Smooth muscle cell (in vitro differentiated cells): ENCODE data around the gene ZNF709. TPM values are rescaled to one million over a fixed set of nuclear protein-coding genes. Genes with fewer than 3 reads are reported as not detected.

Experiments
- DNase-seq: peaks from one replicate; lab custom pipeline; 2025; ENCODE audit not compliant: unreplicated experiment; lab: John Stamatoyannopoulos, UW
- H2AFZ ChIP-seq: fragments of 200-600 bp; sonication (generic); 2 replicates; pipeline ENCODE4 v1.6.0; 2016; ENCODE audit warnings: antibody characterized with exemption, low read depth, mild to moderate bottlenecking
- H3F3A ChIP-seq: fragments of 200-600 bp; sonication (generic); 2 replicates; pipeline ENCODE4 v1.6.0; 2017; ENCODE audit warnings: antibody characterized with exemption, low read depth
- H3K27ac ChIP-seq: fragments of 200-600 bp; sonication (generic); 2 replicates; pipeline ENCODE4 v1.5.1; 2016; ENCODE audit warnings: low read depth, mild to moderate bottlenecking
- H3K27me3 ChIP-seq: fragments of 200-600 bp; sonication (generic); 2 replicates; pipeline ENCODE4 v1.6.1; 2016; ENCODE audit warnings: low read depth, mild to moderate bottlenecking
- H3K36me3 ChIP-seq: fragments of 200-600 bp; sonication (generic); 2 replicates; pipeline ENCODE4 v1.5.1; 2016; ENCODE audit warnings: low read depth
- H3K4me1 ChIP-seq: fragments of 200-600 bp; sonication (generic); 2 replicates; pipeline ENCODE4 v1.5.1; 2016; ENCODE audit warnings: low read depth
- H3K4me2 ChIP-seq: fragments of 200-600 bp; sonication (generic); 2 replicates; pipeline ENCODE4 v1.6.0; 2016; ENCODE audit warnings: mild to moderate bottlenecking
- H3K4me3 ChIP-seq: fragments of 200-600 bp; sonication (generic); 2 replicates; pipeline ENCODE4 v1.5.1; 2016; ENCODE audit warnings: mild to moderate bottlenecking
- H3K79me2 ChIP-seq: fragments of 200-600 bp; sonication (generic); 2 replicates; pipeline ENCODE4 v1.6.0; 2016; ENCODE audit warnings: low read depth, mild to moderate bottlenecking
- H3K9ac ChIP-seq: fragments of 200-600 bp; sonication (generic); 2 replicates; pipeline ENCODE4 v1.6.0; 2016; ENCODE audit warnings: low read depth
- H3K9me3 ChIP-seq: fragments of 200-600 bp; sonication (generic); replicated peaks from 2 replicates; pipeline ENCODE4 v1.5.1; 2016; ENCODE audit warnings: low read depth
- H4K20me1 ChIP-seq: fragments of 200-600 bp; sonication (generic); 2 replicates; pipeline ENCODE4 v1.6.0; 2016; ENCODE audit warnings: low read depth
- WGBS: methylation state at CpG from one replicate; pipeline ENCODE4 v1.1.7; 2016; ENCODE audit warnings: low lambda C conversion rate; 5-methylcytosine and 5-hydroxymethylcytosine counted together
- polyA plus RNA-seq: library from polyadenylated mRNA; unstranded; fragments of >200 nt; fragmentation: Nextera tagmentation; extraction: Ambion mirVana; gene quantifications from 2 replicates; pipeline ENCODE4 v1.2.1, GENCODE V29; 2016
- total RNA-seq: library from RNA; depleted of rRNA; stranded (reverse); fragments of >200 nt; gene quantifications from 2 replicates; pipeline ENCODE4 v1.2.3, GENCODE V29; 2014
- TF ChIP-seq, protein P1 (sequence below): fragments of 200-600 bp; sonication (generic); IDR thresholded peaks from 2 replicates; pipeline ENCODE4 v1.5.1; 2017; ENCODE audit warnings: borderline replicate concordance, mild to moderate bottlenecking, antibody characterized with exemption; ENCODE audit not compliant: insufficient read depth, poor library complexity, severe bottlenecking

Gene ZNF709
- total and polyA plus RNA-seq, 2 experiments from 2014 or later, result 0.29 to 1.2 TPM

DNA sequence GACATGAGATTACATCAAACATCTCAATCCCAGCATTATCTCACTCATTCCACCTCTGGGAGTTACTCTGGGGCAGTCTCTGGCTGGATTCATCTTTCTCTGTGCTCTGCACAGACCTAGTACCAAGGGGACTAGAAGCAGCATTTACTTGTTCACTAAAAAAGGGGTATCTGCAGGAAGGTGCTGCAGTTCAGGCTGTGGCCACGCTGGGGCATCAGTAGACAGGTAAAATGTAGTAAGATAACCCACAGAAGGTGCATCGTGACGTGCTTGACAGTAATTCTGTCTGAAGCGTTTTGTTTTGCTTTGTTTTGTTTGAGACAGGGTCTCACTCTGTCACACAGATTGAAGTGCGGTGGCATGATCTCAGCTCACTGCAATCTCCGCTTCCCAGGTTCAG is 37.4 kb upstream of the ZNF709 start:
- Histone ChIP-seq H3K36me3 (peaks cover 49% of the 10 kb centered on the region), H3K4me2 (no peak overlapping the region), H3F3A (peaks cover 8% of the 10 kb centered on the region), H3K27ac (no peak overlapping the region), H2AFZ (no peak overlapping the region), H3K27me3 (no peaks in the 10 kb centered on the region), H3K79me2 (no peaks in the 10 kb centered on the region), H4K20me1 (no peaks in the 10 kb centered on the region), H3K4me1 (no peaks in the 10 kb centered on the region), H3K4me3 (no peak overlapping the region), H3K9me3 (peaks cover 77% of the 10 kb centered on the region), H3K9ac (no peak overlapping the region)
- TF ChIP-seq, protein P1, sequence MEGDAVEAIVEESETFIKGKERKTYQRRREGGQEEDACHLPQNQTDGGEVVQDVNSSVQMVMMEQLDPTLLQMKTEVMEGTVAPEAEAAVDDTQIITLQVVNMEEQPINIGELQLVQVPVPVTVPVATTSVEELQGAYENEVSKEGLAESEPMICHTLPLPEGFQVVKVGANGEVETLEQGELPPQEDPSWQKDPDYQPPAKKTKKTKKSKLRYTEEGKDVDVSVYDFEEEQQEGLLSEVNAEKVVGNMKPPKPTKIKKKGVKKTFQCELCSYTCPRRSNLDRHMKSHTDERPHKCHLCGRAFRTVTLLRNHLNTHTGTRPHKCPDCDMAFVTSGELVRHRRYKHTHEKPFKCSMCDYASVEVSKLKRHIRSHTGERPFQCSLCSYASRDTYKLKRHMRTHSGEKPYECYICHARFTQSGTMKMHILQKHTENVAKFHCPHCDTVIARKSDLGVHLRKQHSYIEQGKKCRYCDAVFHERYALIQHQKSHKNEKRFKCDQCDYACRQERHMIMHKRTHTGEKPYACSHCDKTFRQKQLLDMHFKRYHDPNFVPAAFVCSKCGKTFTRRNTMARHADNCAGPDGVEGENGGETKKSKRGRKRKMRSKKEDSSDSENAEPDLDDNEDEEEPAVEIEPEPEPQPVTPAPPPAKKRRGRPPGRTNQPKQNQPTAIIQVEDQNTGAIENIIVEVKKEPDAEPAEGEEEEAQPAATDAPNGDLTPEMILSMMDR, result no peak
- whole genome bisulfite sequencing, result 74% methylated on average over 6 of the region's 6 CpGs
- DNase-seq, result no peak

GRCh38 chr19:12513531-12514061 is 29.0 kb upstream of the ZNF709 start:
- WGBS, result 97% methylated on average over 32 of the region's 35 CpGs

GRCh38 chr19:12497032-12497431 is 12.4 kb upstream of the ZNF709 start:
- H3K4me1 ChIP-seq, result peaks cover 7% of the 10 kb centered on the region
- H3K4me2 ChIP-seq, result no peak overlapping the region
- H3K9ac ChIP-seq, result no peak overlapping the region
- H3K36me3 ChIP-seq, result no peaks in the 10 kb centered on the region
- no peaks in the 10 kb centered on the region for H3F3A ChIP-seq
- WGBS, result 95% methylated on average over 4 of the region's 4 CpGs
- no peaks in the 10 kb centered on the region for H3K27me3 ChIP-seq
- no peak overlapping the region for H3K27ac ChIP-seq
- H3K4me3 ChIP-seq, result no peak overlapping the region
- no peak overlapping the region for H2AFZ ChIP-seq
- DNase-seq, result no peak
- no peaks in the 10 kb centered on the region for H4K20me1 ChIP-seq
- TF ChIP-seq, protein P1, result no peak
- no peaks in the 10 kb centered on the region for H3K9me3 ChIP-seq
- no peaks in the 10 kb centered on the region for H3K79me2 ChIP-seq

More at GRCh38 chr19:12513531-12514061, 29.0 kb upstream of the ZNF709 start:
- Histone ChIP-seq H3K4me3 (no peak overlapping the region), H2AFZ (no peak overlapping the region), H3K36me3 (no peaks in the 10 kb centered on the region), H3K27me3 (no peaks in the 10 kb centered on the region), H3K9ac (no peak overlapping the region), H3K27ac (no peak overlapping the region), H4K20me1 (no peaks in the 10 kb centered on the region), H3K4me2 (no peak overlapping the region), H3F3A (no peaks in the 10 kb centered on the region), H3K4me1 (no peaks in the 10 kb centered on the region), H3K79me2 (no peaks in the 10 kb centered on the region), H3K9me3 (peaks cover 10% of the 10 kb centered on the region)
- DNase-seq, result no peak
- TF ChIP-seq, protein P1, result no peak

GRCh38 chr19:12496480-12496879 is 11.9 kb upstream of the ZNF709 start:
- Histone ChIP-seq H3K9me3 (no peaks in the 10 kb centered on the region), H3K4me2 (no peak overlapping the region), H4K20me1 (no peaks in the 10 kb centered on the region), H3F3A (no peaks in the 10 kb centered on the region), H2AFZ (no peak overlapping the region), H3K4me1 (peaks cover 7% of the 10 kb centered on the region), H3K4me3 (no peak overlapping the region), H3K9ac (no peak overlapping the region), H3K79me2 (no peaks in the 10 kb centered on the region), H3K27me3 (no peaks in the 10 kb centered on the region), H3K27ac (no peak overlapping the region), H3K36me3 (no peaks in the 10 kb centered on the region)
- 88% methylated on average over 6 of the region's 6 CpGs for WGBS
- TF ChIP-seq, protein P1, result no peak
- DNase-seq, result no peak
